GM23338 (cell line): ENCODE data around the gene MEIS3. TPM values are rescaled to one million over a fixed set of nuclear protein-coding genes. Genes with fewer than 3 reads are reported as not detected.

ENCODE experiments used
- ATAC-seq: fragments of 200-7000 bp; cut with Tn5 transposase; 3 replicates; pipeline ENCODE4 v1.9.1; 2020
- DNase-seq: peaks from one replicate; pipeline ENCODE4 v3.0.0-alpha.2; 2015; ENCODE audit warnings: low spot score
- H2AFZ ChIP-seq: fragments of 200-600 bp; sonication (generic); 2 replicates; pipeline ENCODE4 v1.8.0; 2016; ENCODE audit warnings: antibody characterized with exemption, mild to moderate bottlenecking, moderate library complexity
- H3F3A ChIP-seq: fragments of 200-600 bp; sonication (generic); replicated peaks from 2 replicates; pipeline ENCODE4 v1.8.0; 2017; ENCODE audit warnings: antibody characterized with exemption, mixed run types, low read depth
- H3K27ac ChIP-seq: fragments of 200-600 bp; sonication (generic); 2 replicates; pipeline ENCODE4 v1.6.1; 2016; ENCODE audit warnings: low read depth
- H3K27me3 ChIP-seq: fragments of 200-600 bp; sonication (generic); 2 replicates; pipeline ENCODE4 v1.8.0; 2016; ENCODE audit warnings: mild to moderate bottlenecking, mixed run types, moderate library complexity; ENCODE audit not compliant: insufficient read depth
- H3K36me3 ChIP-seq: fragments of 200-600 bp; sonication (generic); 2 replicates; pipeline ENCODE4 v1.8.0; 2016; ENCODE audit warnings: mild to moderate bottlenecking; ENCODE audit not compliant: insufficient read depth
- H3K4me1 ChIP-seq: fragments of 200-600 bp; sonication (generic); 2 replicates; pipeline ENCODE4 v1.8.0; 2016; ENCODE audit warnings: mild to moderate bottlenecking, moderate library complexity; ENCODE audit not compliant: insufficient read depth
- H3K4me2 ChIP-seq: fragments of 200-600 bp; sonication (generic); 2 replicates; pipeline ENCODE4 v1.7.1; 2017; ENCODE audit warnings: mixed run types
- H3K4me3 ChIP-seq: fragments of 200-600 bp; sonication (generic); 2 replicates; pipeline ENCODE4 v1.6.1; 2016; ENCODE audit warnings: mixed run types
- H3K79me2 ChIP-seq: fragments of 200-600 bp; sonication (generic); replicated peaks from 2 replicates; pipeline ENCODE4 v1.8.0; 2017; ENCODE audit warnings: mild to moderate bottlenecking; ENCODE audit not compliant: insufficient read depth
- H3K9me2 ChIP-seq: fragments of 200-600 bp; sonication (generic); 2 replicates; pipeline ENCODE4 v1.8.0; 2017; ENCODE audit not compliant: insufficient read depth
- H4K20me1 ChIP-seq: fragments of 200-600 bp; sonication (generic); replicated peaks from 2 replicates; pipeline ENCODE4 v1.8.0; 2017; ENCODE audit warnings: mild to moderate bottlenecking; ENCODE audit not compliant: insufficient read depth
- H3K27ac Mint-ChIP-seq: 2 replicates; pipeline ENCODE4 v1.8.0; 2020; ENCODE audit warnings: inconsistent platforms, mild to moderate bottlenecking, moderate library complexity, mixed read lengths
- H3K27me3 Mint-ChIP-seq: 3 replicates; pipeline ENCODE4 v1.8.0; 2022; ENCODE audit warnings: low read depth, mild to moderate bottlenecking, moderate library complexity, mixed read lengths, inconsistent platforms; ENCODE audit not compliant: insufficient read depth, poor library complexity
- H3K36me3 Mint-ChIP-seq: 3 replicates; pipeline ENCODE4 v1.8.0; 2021; ENCODE audit warnings: low read depth, mild to moderate bottlenecking, inconsistent platforms, moderate library complexity, mixed read lengths
- H3K4me1 Mint-ChIP-seq: 3 replicates; pipeline ENCODE4 v1.8.0; 2020; ENCODE audit warnings: mild to moderate bottlenecking, inconsistent platforms, mixed read lengths
- H3K4me3 Mint-ChIP-seq: 3 replicates; pipeline ENCODE4 v1.8.0; 2021; ENCODE audit warnings: moderate library complexity, mild to moderate bottlenecking, inconsistent platforms, mixed read lengths
- H3K9me3 Mint-ChIP-seq: 3 replicates; pipeline ENCODE4 v1.8.0; 2020; ENCODE audit warnings: moderate library complexity, mild to moderate bottlenecking, inconsistent platforms, mixed read lengths
- EZH2 ChIP-seq: fragments of 200-600 bp; sonication (generic); IDR thresholded peaks from one replicate; pipeline ENCODE4 v1.8.0; 2017; ENCODE audit warnings: antibody characterized with exemption, mild to moderate bottlenecking, low read depth; ENCODE audit not compliant: unreplicated experiment
- JUNB ChIP-seq: IDR thresholded peaks from one replicate; pipeline ENCODE4 v1.6.1; 2016; ENCODE audit warnings: antibody characterized with exemption; ENCODE audit not compliant: unreplicated experiment
- POLR2AphosphoS5 ChIP-seq: IDR thresholded peaks from 2 replicates; pipeline ENCODE4 v1.6.1; 2016; ENCODE audit warnings: antibody characterized with exemption, low read depth
- polyA plus RNA-seq: library from polyadenylated mRNA; unstranded; fragments of >200 nt; fragmentation: Nextera tagmentation; extraction: Ambion mirVana; gene quantifications from 2 replicates; pipeline ENCODE4 v1.2.1, GENCODE V29; 2016
- total RNA-seq: library from RNA; depleted of rRNA; stranded (reverse); fragments of >200 nt; shearing (Covaris generic); gene quantifications from 2 replicates; pipeline ENCODE4 v1.2.3, GENCODE V29; 2014
- TF ChIP-seq, protein P1 (sequence below): IDR thresholded peaks from one replicate; pipeline ENCODE4 v1.6.1; 2018; ENCODE audit warnings: antibody characterized with exemption; ENCODE audit not compliant: unreplicated experiment
- TF ChIP-seq, protein P2 (sequence below): fragments of 250-450 bp; sonication (Bioruptor Pico); IDR thresholded peaks from 2 replicates; pipeline ENCODE4 v1.5.0; 2020; ENCODE audit warnings: mild to moderate bottlenecking, moderate library complexity
- TF ChIP-seq, protein P3 (sequence below): IDR thresholded peaks from 2 replicates; pipeline ENCODE4 v1.6.1; 2016; ENCODE audit warnings: antibody characterized with exemption

Gene MEIS3
- total and polyA plus RNA-seq, 2 experiments from 2014 or later, result 20.6 to 33.7 TPM

DNA sequence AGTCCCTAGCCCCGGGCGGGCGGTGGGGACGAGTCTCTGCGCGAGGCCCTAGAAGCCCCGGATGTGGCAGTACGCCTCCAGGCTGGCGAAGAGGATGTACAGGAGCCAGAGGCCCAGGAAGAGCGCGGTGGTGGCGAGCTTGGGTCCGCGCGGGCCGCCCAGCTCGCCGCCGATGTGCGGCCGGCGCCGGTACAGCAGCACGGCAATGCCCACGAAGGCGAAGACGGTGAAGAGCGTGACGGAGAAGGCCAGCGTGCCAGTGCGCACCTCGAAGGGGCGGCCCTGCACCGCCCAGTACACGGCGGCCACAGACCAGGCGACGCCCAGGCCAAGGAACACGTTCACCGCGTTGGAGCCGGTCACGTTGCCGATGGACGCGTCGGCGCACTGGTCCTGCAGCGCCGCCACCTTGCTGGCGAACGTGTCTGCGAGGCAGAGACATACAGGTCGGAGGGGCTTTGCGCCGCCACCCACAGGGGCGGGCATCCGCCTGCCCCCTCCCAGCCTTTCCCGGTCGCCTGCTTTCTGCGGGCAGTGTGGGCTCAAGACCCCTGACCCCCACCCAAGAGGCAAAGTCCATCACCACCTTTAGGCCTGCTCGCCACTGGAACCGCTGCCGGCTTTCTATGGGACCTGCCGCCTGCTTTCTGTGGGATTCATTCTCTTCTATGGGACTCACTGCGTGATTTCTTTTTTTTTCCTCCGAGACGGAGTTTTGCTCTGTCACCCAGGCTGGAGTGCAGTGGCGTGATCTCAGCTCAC lies 10.9 kb upstream of the MEIS3 start (continued):
- TF ChIP-seq, protein P1, sequence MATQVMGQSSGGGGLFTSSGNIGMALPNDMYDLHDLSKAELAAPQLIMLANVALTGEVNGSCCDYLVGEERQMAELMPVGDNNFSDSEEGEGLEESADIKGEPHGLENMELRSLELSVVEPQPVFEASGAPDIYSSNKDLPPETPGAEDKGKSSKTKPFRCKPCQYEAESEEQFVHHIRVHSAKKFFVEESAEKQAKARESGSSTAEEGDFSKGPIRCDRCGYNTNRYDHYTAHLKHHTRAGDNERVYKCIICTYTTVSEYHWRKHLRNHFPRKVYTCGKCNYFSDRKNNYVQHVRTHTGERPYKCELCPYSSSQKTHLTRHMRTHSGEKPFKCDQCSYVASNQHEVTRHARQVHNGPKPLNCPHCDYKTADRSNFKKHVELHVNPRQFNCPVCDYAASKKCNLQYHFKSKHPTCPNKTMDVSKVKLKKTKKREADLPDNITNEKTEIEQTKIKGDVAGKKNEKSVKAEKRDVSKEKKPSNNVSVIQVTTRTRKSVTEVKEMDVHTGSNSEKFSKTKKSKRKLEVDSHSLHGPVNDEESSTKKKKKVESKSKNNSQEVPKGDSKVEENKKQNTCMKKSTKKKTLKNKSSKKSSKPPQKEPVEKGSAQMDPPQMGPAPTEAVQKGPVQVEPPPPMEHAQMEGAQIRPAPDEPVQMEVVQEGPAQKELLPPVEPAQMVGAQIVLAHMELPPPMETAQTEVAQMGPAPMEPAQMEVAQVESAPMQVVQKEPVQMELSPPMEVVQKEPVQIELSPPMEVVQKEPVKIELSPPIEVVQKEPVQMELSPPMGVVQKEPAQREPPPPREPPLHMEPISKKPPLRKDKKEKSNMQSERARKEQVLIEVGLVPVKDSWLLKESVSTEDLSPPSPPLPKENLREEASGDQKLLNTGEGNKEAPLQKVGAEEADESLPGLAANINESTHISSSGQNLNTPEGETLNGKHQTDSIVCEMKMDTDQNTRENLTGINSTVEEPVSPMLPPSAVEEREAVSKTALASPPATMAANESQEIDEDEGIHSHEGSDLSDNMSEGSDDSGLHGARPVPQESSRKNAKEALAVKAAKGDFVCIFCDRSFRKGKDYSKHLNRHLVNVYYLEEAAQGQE, result no peak

DNA sequence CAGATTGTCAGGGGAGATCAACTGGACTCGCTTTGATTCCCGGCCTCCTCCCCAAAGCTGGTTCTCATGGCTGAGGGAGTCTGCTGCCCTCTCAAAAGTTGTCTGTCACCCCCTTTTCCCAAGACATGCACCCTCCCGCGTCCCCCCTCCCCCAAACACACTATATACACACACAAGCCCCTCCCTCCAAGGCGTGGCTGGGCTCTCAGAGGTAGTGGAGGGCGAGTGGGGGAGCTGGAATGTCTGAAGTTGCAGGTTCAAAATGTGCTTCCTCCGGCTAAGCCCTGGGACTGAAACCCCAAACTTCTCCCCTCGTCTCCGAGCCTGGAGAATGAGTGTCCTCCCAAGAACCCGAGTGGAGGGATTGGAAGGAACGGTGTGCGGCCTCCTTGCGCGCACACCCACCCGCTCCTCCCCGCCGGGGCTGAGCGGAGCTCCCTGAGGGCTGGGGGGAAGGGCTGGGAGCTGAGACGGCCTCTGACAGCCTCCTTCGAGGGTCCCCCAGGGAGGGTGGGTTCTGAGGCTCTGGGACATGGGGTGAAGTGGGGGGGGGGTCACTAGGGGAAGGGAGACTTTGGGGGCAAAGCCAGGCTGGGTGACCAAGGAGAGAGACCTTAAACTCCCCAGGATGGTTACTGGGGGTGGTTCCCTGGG lies 9.9 kb upstream of the MEIS3 start:
- Histone ChIP-seq H3K27me3 (peaks cover 52% of the 10 kb centered on the region), H3K27ac (no peak overlapping the region), H2AFZ (peak overlapping the region; percentile 91), H3K79me2 (no peaks in the 10 kb centered on the region), H3K4me3 (peak overlapping the region; percentile 47), H4K20me1 (no peaks in the 10 kb centered on the region), H3K4me2 (peak overlapping the region; percentile 70), H3K4me1 (peaks cover 13% of the 10 kb centered on the region), H3K36me3 (no peaks in the 10 kb centered on the region), H3K9me2 (no peaks in the 10 kb centered on the region), H3F3A (peaks cover 8% of the 10 kb centered on the region)
- H3K27me3 Mint-ChIP-seq, result peaks cover 41% of the 10 kb centered on the region
- DNase-seq (peak; percentile 75), ATAC-seq (peak; percentile 5)
- no peaks in the 10 kb centered on the region for H3K36me3 Mint-ChIP-seq
- H3K4me1 Mint-ChIP-seq, result peaks cover 12% of the 10 kb centered on the region; the same call in 2 of the 3 replicates
- peak overlapping the region; percentile 64 for H3K4me3 Mint-ChIP-seq
- no peaks in the 10 kb centered on the region for H3K9me3 Mint-ChIP-seq
- TF ChIP-seq JUNB (no peak), EZH2 (peak; percentile 1), POLR2AphosphoS5 (no peak)
- TF ChIP-seq, protein P2, sequence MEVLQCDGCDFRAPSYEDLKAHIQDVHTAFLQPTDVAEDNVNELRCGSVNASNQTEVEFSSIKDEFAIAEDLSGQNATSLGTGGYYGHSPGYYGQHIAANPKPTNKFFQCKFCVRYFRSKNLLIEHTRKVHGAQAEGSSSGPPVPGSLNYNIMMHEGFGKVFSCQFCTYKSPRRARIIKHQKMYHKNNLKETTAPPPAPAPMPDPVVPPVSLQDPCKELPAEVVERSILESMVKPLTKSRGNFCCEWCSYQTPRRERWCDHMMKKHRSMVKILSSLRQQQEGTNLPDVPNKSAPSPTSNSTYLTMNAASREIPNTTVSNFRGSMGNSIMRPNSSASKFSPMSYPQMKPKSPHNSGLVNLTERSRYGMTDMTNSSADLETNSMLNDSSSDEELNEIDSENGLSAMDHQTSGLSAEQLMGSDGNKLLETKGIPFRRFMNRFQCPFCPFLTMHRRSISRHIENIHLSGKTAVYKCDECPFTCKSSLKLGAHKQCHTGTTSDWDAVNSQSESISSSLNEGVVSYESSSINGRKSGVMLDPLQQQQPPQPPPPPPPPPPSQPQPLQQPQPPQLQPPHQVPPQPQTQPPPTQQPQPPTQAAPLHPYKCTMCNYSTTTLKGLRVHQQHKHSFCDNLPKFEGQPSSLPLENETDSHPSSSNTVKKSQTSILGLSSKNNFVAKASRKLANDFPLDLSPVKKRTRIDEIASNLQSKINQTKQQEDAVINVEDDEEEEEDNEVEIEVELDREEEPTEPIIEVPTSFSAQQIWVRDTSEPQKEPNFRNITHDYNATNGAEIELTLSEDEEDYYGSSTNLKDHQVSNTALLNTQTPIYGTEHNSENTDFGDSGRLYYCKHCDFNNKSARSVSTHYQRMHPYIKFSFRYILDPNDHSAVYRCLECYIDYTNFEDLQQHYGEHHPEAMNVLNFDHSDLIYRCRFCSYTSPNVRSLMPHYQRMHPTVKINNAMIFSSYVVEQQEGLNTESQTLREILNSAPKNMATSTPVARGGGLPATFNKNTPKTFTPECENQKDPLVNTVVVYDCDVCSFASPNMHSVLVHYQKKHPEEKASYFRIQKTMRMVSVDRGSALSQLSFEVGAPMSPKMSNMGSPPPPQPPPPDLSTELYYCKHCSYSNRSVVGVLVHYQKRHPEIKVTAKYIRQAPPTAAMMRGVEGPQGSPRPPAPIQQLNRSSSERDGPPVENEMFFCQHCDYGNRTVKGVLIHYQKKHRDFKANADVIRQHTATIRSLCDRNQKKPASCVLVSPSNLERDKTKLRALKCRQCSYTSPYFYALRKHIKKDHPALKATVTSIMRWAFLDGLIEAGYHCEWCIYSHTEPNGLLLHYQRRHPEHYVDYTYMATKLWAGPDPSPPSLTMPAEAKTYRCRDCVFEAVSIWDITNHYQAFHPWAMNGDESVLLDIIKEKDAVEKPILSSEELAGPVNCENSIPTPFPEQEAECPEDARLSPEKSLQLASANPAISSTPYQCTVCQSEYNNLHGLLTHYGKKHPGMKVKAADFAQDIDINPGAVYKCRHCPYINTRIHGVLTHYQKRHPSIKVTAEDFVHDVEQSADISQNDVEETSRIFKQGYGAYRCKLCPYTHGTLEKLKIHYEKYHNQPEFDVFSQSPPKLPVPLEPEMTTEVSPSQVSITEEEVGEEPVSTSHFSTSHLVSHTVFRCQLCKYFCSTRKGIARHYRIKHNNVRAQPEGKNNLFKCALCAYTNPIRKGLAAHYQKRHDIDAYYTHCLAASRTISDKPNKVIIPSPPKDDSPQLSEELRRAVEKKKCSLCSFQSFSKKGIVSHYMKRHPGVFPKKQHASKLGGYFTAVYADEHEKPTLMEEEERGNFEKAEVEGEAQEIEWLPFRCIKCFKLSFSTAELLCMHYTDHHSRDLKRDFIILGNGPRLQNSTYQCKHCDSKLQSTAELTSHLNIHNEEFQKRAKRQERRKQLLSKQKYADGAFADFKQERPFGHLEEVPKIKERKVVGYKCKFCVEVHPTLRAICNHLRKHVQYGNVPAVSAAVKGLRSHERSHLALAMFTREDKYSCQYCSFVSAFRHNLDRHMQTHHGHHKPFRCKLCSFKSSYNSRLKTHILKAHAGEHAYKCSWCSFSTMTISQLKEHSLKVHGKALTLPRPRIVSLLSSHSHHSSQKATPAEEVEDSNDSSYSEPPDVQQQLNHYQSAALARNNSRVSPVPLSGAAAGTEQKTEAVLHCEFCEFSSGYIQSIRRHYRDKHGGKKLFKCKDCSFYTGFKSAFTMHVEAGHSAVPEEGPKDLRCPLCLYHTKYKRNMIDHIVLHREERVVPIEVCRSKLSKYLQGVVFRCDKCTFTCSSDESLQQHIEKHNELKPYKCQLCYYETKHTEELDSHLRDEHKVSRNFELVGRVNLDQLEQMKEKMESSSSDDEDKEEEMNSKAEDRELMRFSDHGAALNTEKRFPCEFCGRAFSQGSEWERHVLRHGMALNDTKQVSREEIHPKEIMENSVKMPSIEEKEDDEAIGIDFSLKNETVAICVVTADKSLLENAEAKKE (CRISPR knock-in tag), result no peak
- TF ChIP-seq, protein P3, sequence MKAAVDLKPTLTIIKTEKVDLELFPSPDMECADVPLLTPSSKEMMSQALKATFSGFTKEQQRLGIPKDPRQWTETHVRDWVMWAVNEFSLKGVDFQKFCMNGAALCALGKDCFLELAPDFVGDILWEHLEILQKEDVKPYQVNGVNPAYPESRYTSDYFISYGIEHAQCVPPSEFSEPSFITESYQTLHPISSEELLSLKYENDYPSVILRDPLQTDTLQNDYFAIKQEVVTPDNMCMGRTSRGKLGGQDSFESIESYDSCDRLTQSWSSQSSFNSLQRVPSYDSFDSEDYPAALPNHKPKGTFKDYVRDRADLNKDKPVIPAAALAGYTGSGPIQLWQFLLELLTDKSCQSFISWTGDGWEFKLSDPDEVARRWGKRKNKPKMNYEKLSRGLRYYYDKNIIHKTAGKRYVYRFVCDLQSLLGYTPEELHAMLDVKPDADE, result no peak
- no peak overlapping the region for H3K27ac Mint-ChIP-seq
